ENCODE data around the gene ST6GALNAC2.
A peak's percentile ranks its signal among the peaks of the same experiment; 100 is the strongest.
"Not testable (repeated sequence)": the region's sequence is repeated elsewhere in the genome, so short reads cannot be mapped to it uniquely, and the experiment has no call there.

Gene ST6GALNAC2

GRCh38 chr17:76566613-76566943, 19.1 kb downstream of the ST6GALNAC2 start:
- Histone ChIP-seq H3K27me3 (ENCODE audit: insufficient read depth, low read length) (no peaks in the 10 kb centered on the region), H3K4me3 (ENCODE audit: low read depth, low read length) (no peak overlapping the region), H3K9ac (ENCODE audit: low read length) (no peak overlapping the region), H3K27ac (ENCODE audit: low read depth, low read length) (no peak overlapping the region), H3K79me2 (ENCODE audit: control insufficient read depth, insufficient read depth, low read length, poor library complexity) (no peaks in the 10 kb centered on the region), H4K8ac (ENCODE audit: low read depth, low read length) (no peak overlapping the region), H2AFZ (ENCODE audit: insufficient read depth, low read length, poor library complexity) (no peak overlapping the region), H3K4me2 (ENCODE audit: low read length) (no peak overlapping the region), H2AK5ac (ENCODE audit: low read length) (no peak overlapping the region), H3K79me1 (ENCODE audit: low read length) (no peaks in the 10 kb centered on the region), H3K23ac (ENCODE audit: low read length) (no peak overlapping the region), H3K4ac (ENCODE audit: low read depth, low read length) (no peak overlapping the region), H2BK120ac (ENCODE audit: insufficient read depth, low read length, poor library complexity) (no peak overlapping the region), H4K91ac (ENCODE audit: low read depth, low read length) (no peak overlapping the region), H3K14ac (ENCODE audit: low read length) (no peak overlapping the region), H4K12ac (ENCODE audit: low read depth, low read length) (no peak overlapping the region), H3K9me3 (ENCODE audit: insufficient read depth, low read depth, low read length) (no peaks in the 10 kb centered on the region), H2BK12ac (ENCODE audit: low read length) (no peak overlapping the region), H3K18ac (ENCODE audit: low read length) (no peak overlapping the region), H3K36me3 (ENCODE audit: control insufficient read depth in 1 of 2, insufficient read depth in 2 of 2, low read length in 2 of 2) (peaks cover 17 to 31% of the 10 kb centered on the region in 2 experiments), H2BK5ac (ENCODE audit: low read depth, low read length, poor library complexity) (no peak overlapping the region), H3K4me1 (ENCODE audit: control insufficient read depth in 1 of 2, insufficient read depth in 2 of 2, low read length in 2 of 2) (peaks cover 0 to 4% of the 10 kb centered on the region in 2 experiments)
- WGBS (ENCODE audit: extremely low coverage, insufficient coverage, insufficient read length) = no CpG with 5 or more reads among the region's 3 CpGs
- no peak for DNase-seq

- no peaks in the 10 kb centered on the region for H3K27me3 ChIP-seq (ENCODE audit: insufficient read depth, low read length)
- H2AFZ ChIP-seq (ENCODE audit: insufficient read depth, low read length, poor library complexity) = no peak overlapping the region
- peaks cover 19 to 35% of the 10 kb centered on the region in 2 experiments for H3K36me3 ChIP-seq (ENCODE audit: control insufficient read depth in 1 of 2, insufficient read depth in 2 of 2, low read length in 2 of 2)
- no peak overlapping the region for H3K18ac ChIP-seq (ENCODE audit: low read length)
- H3K4ac ChIP-seq (ENCODE audit: low read depth, low read length) = no peak overlapping the region
- H2BK120ac ChIP-seq (ENCODE audit: insufficient read depth, low read length, poor library complexity) = no peak overlapping the region
- no peak overlapping the region for H4K8ac ChIP-seq (ENCODE audit: low read depth, low read length)
- no peak overlapping the region for H2BK12ac ChIP-seq (ENCODE audit: low read length)
- DNase-seq = no peak
- H3K27ac ChIP-seq (ENCODE audit: low read depth, low read length) = no peak overlapping the region
- no peak overlapping the region for H3K9ac ChIP-seq (ENCODE audit: low read length)
- no peak overlapping the region for H3K4me3 ChIP-seq (ENCODE audit: low read depth, low read length)
- peaks cover 0 to 4% of the 10 kb centered on the region in 2 experiments for H3K4me1 ChIP-seq (ENCODE audit: control insufficient read depth in 1 of 2, insufficient read depth in 2 of 2, low read length in 2 of 2)
- no peak overlapping the region for H4K12ac ChIP-seq (ENCODE audit: low read depth, low read length)
- no CpG with 5 or more reads among the region's 14 CpGs for WGBS (ENCODE audit: extremely low coverage, insufficient coverage, insufficient read length)
- no peak overlapping the region for H4K91ac ChIP-seq (ENCODE audit: low read depth, low read length)
- no peak overlapping the region for H3K4me2 ChIP-seq (ENCODE audit: low read length)
- no peaks in the 10 kb centered on the region for H3K79me1 ChIP-seq (ENCODE audit: low read length)
- H2BK5ac ChIP-seq (ENCODE audit: low read depth, low read length, poor library complexity) = no peak overlapping the region
- no peaks in the 10 kb centered on the region for H3K9me3 ChIP-seq (ENCODE audit: insufficient read depth, low read depth, low read length)
- no peaks in the 10 kb centered on the region for H3K79me2 ChIP-seq (ENCODE audit: control insufficient read depth, insufficient read depth, low read length, poor library complexity)
- no peak overlapping the region for H3K14ac ChIP-seq (ENCODE audit: low read length)
- H3K23ac ChIP-seq (ENCODE audit: low read length) = no peak overlapping the region
- H2AK5ac ChIP-seq (ENCODE audit: low read length) = no peak overlapping the region
Observed at GRCh38 chr17:76565728-76566612, 19.7 kb downstream of the ST6GALNAC2 start.

GRCh38 chr17:76564991-76565727, 20.5 kb downstream of the ST6GALNAC2 start:
- no CpG with 5 or more reads among the region's 8 CpGs for WGBS (ENCODE audit: extremely low coverage, insufficient coverage, insufficient read length)
- not testable (repeated sequence) for H3K9me3 ChIP-seq (ENCODE audit: insufficient read depth, low read depth, low read length); H3K18ac ChIP-seq (ENCODE audit: low read length); H2BK12ac ChIP-seq (ENCODE audit: low read length); H3K14ac ChIP-seq (ENCODE audit: low read length); H4K8ac ChIP-seq (ENCODE audit: low read depth, low read length); H3K79me2 ChIP-seq (ENCODE audit: control insufficient read depth, insufficient read depth, low read length, poor library complexity); H3K27ac ChIP-seq (ENCODE audit: low read depth, low read length); H3K9ac ChIP-seq (ENCODE audit: low read length); H2BK5ac ChIP-seq (ENCODE audit: low read depth, low read length, poor library complexity); H3K4me3 ChIP-seq (ENCODE audit: low read depth, low read length); H3K27me3 ChIP-seq (ENCODE audit: insufficient read depth, low read length); H2BK120ac ChIP-seq (ENCODE audit: insufficient read depth, low read length, poor library complexity); H4K12ac ChIP-seq (ENCODE audit: low read depth, low read length); H2AFZ ChIP-seq (ENCODE audit: insufficient read depth, low read length, poor library complexity); H3K4ac ChIP-seq (ENCODE audit: low read depth, low read length); H2AK5ac ChIP-seq (ENCODE audit: low read length); H3K79me1 ChIP-seq (ENCODE audit: low read length); H3K4me1 ChIP-seq (ENCODE audit: control insufficient read depth in 1 of 2, insufficient read depth in 2 of 2, low read length in 2 of 2); H4K91ac ChIP-seq (ENCODE audit: low read depth, low read length); H3K4me2 ChIP-seq (ENCODE audit: low read length); H3K23ac ChIP-seq (ENCODE audit: low read length)
- peaks cover 19 to 38% of the 10 kb centered on the region in 2 experiments for H3K36me3 ChIP-seq (ENCODE audit: control insufficient read depth in 1 of 2, insufficient read depth in 2 of 2, low read length in 2 of 2)
- peak in 1 of 2 donors; percentile 41 for DNase-seq

GRCh38 chr17:76563359-76563758, 22.3 kb downstream of the ST6GALNAC2 start:
- not testable (repeated sequence) for H3K79me1 ChIP-seq (ENCODE audit: low read length); H4K8ac ChIP-seq (ENCODE audit: low read depth, low read length); H3K4ac ChIP-seq (ENCODE audit: low read depth, low read length); H2AK5ac ChIP-seq (ENCODE audit: low read length); H4K12ac ChIP-seq (ENCODE audit: low read depth, low read length); H3K9ac ChIP-seq (ENCODE audit: low read length); H3K9me3 ChIP-seq (ENCODE audit: insufficient read depth, low read depth, low read length); H2BK12ac ChIP-seq (ENCODE audit: low read length); H4K91ac ChIP-seq (ENCODE audit: low read depth, low read length); H3K23ac ChIP-seq (ENCODE audit: low read length); H2AFZ ChIP-seq (ENCODE audit: insufficient read depth, low read length, poor library complexity); H3K79me2 ChIP-seq (ENCODE audit: control insufficient read depth, insufficient read depth, low read length, poor library complexity); H3K4me3 ChIP-seq (ENCODE audit: low read depth, low read length); H3K27ac ChIP-seq (ENCODE audit: low read depth, low read length); H3K4me2 ChIP-seq (ENCODE audit: low read length); H3K14ac ChIP-seq (ENCODE audit: low read length); H2BK5ac ChIP-seq (ENCODE audit: low read depth, low read length, poor library complexity); H3K27me3 ChIP-seq (ENCODE audit: insufficient read depth, low read length); H2BK120ac ChIP-seq (ENCODE audit: insufficient read depth, low read length, poor library complexity); H3K4me1 ChIP-seq (ENCODE audit: control insufficient read depth in 1 of 2, insufficient read depth in 2 of 2, low read length in 2 of 2); DNase-seq; H3K18ac ChIP-seq (ENCODE audit: low read length)
- WGBS (ENCODE audit: extremely low coverage, insufficient coverage, insufficient read length) = no CpG with 5 or more reads among the region's 2 CpGs
- peaks cover 20 to 40% of the 10 kb centered on the region in 2 experiments for H3K36me3 ChIP-seq (ENCODE audit: control insufficient read depth in 1 of 2, insufficient read depth in 2 of 2, low read length in 2 of 2)
